CD4-positive, alpha-beta T cell treated with Interleukin-21 for 1 hour (primary cell): ENCODE measurements around the gene VPS50.
"Not testable (repeated sequence)": the region's sequence is repeated elsewhere in the genome, so short reads cannot be mapped to it uniquely, and the experiment has no call there.

Source experiments
- DNase-seq: peaks from one replicate; pipeline ENCODE4 v3.0.0-alpha.2; 2020

The VPS50 gene

DNA sequence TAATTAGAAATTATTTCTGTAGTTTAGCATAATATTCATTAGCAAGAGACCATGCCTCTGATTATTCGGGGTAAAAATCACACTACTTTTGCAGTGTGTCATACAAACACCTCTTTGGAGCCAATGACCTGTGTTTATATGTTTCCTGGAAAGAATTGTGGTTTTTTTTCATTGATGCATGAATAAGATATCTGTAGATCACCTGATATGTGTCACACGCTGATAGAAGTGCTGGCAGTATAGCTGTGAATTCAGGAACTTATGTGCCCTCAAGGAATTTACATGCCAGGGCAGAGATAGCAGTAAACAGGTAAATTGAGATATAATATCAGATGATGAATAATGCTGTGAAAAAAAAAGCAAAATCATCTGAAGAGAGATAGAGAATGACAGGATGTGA, 118.2 kb downstream of the VPS50 start:
- DNase-seq = no peak

GRCh38 chr7:93352881-93353280, 120.7 kb downstream of the VPS50 start:
- no peak for DNase-seq

DNA sequence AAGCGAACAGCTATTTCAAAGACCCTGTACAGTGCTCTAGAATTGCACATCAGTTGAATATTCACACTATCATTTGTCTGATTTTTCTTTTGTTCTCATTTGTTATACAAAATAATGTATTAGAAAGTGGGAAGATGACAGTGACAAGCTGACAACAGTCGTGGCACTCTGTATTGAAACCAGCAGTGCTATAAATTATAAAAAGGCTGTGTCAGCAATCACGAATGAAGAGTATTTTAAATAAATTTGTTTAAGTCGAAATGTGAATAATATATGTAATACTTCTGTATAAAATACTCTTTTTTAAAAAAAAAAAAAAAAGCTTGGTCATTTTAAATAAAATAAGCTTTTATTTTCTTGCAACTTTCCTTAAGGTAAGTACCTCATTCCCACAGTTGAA, 122.6 kb downstream of the VPS50 start:
- DNase-seq = no peak

DNA sequence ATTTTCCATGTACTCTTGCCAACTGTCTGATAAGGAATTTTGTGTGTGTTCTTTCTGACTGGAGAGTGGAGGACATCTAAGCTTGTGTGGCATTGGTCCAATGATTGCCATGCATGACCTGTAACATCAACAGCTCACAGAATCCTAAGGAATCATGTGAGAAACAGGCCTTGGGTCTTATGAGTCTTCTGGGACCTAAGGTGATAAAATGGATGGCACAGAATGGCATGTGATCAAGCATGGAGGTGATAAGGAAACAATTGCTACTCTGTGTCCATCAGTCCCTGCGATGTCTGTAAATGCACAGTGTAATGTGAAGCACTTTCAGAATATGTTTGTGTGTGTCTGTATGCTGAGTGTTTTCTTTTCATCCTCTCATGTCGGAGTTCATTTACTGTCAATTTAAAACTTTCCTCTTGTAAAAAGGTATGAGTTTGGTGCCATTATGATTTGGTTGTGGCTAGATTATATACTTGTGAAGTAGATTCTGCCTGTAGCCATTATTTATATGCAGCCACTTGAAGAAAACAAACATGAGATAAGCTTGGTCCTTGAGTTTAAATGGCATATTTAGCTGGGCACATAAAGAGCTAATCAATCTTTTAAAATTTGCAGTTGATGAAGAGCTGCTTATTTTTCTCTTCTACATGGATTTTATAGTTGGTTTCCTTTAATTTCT, 127.5 kb downstream of the VPS50 start:
- no peak for DNase-seq

DNA sequence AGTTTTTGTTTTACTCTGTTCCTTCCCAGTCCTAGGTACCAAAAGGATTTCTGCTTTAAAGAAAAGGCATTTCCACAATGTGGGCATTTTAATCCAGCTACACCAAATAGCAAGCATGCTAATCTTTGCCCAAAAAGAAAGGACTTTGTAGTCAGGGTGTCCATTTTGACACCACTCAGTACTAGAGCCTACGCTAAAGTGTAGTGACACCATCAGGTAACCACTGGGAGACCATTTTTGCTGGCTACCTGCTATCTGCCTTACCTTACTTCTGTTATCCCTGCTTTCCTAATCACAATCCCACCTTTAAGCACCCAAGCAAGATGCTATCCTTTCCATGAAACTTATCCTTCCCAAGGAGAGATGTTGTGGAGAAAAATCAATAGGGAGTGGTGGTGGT, 129.7 kb downstream of the VPS50 start:
- DNase-seq = no peak

GRCh38 chr7:93364806-93365205, 132.6 kb downstream of the VPS50 start:
- DNase-seq = no peak

DNA sequence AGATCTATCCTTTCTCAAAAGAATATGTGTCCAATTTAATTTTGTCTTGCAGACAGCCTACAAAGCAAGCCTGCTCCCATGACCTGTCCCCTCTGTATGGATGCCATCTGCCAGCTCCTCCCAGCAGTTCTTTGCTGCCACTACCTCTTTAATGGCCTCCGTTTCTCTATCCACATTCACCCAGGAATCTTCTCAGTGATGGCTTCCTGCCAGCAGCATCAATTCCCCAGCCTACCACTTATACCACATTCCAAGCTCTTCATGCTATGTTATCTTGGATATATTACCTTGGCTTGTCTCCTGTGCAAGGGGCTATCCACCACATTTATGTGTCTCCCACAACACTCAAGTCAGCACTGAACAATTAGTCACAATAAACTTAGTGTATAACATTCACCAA, 133.2 kb downstream of the VPS50 start:
- no peak for DNase-seq

DNA sequence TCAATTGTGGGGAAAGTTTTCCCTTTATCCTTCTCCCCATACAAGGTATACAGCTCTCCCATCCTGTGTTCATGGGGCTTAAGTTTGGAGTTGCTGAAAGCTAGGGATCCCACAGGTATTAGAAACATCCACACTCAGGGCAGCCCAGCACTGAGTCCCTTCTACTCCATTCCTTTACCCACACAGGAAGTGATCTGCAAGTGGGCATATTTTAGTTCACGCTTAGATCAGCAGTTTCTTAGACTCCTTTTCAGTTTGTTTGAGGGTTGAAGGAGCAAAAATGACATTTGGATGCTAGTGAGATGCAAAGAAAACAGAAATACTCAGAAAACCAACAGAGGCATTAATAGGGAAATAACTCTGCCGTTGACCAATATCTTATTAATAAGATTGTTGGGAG, 134.7 kb downstream of the VPS50 start:
- DNase-seq = no peak

- no peak for DNase-seq
These were observed 135.1 kb downstream of the VPS50 start for GRCh38 chr7:93367254-93367653.

- not testable (repeated sequence) for DNase-seq
These were observed 138.8 kb downstream of the VPS50 start for GRCh38 chr7:93370937-93371336.

DNA sequence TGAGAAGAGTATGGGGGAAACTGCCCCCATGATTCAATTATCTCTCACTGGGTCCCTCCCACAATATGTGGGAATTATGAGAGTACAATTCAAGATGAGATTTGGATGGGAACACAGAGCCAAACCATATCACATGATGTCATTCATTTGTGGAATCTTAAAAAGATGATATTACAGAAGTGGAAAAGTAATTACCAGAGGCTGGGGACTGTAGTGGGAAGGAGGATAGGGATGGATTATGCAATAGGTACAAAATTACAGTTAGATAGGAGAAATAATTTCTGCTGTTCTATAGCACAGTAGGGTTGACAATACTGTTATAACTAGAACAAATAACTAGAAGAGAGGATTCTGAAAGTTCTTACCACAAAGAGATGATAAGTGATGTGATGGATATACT, 141.4 kb downstream of the VPS50 start:
- no peak for DNase-seq

GRCh38 chr7:93374345-93374940, 142.3 kb downstream of the VPS50 start:
- peak; percentile 23 for DNase-seq

DNA sequence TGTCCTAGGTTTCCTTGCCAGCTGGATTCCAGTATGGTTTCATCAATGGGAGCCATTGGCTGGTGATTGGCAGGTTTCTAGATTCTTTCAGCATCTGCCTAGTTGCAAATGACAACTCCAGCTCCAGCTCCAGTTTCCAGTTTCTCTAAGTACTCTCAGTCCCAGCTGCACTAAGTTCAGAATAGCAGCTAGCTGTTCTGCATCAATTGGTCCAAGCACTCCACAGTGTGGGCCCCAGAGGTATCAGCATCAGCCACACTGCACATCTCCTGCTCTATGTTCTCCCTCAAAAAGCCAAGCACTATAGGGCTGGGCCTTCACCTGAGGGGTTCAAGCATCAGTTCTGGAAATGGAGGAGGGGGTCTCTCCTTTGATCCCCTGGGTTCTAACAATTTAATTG, 143.4 kb downstream of the VPS50 start:
- no peak for DNase-seq

DNA sequence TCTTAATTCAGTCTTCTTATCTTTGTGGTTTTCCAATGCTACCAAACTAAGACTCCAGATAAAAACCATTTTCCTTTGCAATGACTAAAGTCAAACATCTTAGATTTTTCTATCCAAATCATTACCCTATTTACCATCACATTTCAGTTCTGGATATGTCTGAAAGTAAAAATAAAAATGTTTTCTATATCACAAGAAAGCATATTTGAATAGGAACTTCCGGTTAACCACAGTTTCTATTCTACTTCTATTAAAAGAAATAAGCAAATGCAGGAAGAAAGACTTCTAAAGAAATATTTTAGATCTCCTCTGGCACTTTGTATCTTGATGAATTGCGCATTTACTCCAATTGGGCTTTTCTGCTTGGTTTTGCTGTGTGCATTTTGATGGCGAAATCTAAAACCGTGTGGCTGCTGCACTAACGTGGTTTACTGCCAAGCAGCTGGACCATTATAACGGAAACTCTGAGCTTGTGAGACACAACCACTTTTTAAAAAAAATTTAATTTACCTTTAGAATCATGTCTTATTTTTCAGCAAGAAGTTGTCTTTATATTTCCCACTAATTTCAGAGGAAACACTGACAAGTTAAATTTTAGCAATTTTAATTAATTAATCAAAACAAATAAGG, 146.1 kb downstream of the VPS50 start:
- no peak for DNase-seq

GRCh38 chr7:93382362-93382761, 150.2 kb downstream of the VPS50 start:
- DNase-seq = no peak

- no peak for DNase-seq
These were observed 158.5 kb downstream of the VPS50 start for GRCh38 chr7:93390660-93391059.

DNA sequence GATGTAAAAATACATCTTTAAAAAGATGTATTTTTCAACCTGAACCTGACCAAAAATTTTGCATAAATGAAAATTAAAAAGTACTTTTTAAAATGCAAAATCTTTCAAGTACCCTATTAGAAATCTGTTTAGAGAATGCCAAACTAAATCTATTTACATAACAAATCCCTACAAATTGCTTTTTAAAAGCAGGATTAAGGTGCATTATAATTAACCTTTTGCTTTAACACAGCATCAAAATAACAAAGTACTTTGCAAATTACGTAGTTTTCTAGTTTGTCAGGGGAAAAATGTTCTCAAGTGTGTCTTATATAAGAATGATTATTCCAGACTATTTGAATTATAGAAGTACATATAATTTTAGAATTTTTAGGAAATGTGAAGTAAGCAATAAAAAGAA, 160.8 kb downstream of the VPS50 start:
- no peak for DNase-seq

DNA sequence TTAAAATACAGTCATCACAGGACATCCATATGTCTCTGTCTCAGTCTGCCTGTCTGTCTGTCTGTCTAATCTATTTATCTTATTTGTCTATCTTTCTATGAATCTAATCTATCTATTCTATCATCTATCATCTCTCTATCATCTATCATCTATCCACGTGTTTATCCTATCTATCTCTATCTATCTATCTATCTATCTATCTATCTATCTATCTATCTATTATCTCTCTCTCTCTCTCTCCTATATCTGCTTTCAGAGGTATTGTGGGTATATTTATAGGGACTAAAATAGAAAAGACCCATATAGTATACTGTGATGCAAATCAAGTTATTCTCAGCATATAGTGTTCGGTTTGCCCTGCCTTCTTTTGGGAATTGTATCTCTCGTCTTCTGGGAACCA, 167.5 kb downstream of the VPS50 start:
- DNase-seq = no peak

GRCh38 chr7:93402944-93403343, 170.8 kb downstream of the VPS50 start:
- DNase-seq = no peak

DNA sequence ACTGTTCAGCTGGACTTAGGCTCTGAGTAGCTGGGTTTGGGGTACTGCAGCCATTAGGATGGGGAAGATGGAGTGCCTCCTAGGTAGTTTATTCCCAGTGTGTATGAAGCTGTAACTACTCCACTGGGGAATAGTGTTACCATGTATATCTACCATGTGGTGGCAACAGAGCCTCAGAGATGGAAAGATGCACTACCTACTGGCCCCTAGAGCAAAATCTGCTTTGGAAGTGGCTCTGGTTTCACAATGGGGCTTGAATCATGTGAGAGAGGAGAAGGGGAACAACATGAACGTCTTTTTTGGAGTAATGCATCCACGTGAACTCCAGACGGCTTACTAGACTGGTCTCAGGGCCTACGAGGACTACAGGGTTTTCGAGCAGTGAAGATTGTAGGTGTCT, 175.1 kb downstream of the VPS50 start:
- no peak for DNase-seq

- no peak for DNase-seq
These were observed 177.2 kb downstream of the VPS50 start for GRCh38 chr7:93409324-93409723.
